Caco-2 (cell line): ENCODE results near the gene MTERF2. TPM values are rescaled to one million over a fixed set of nuclear protein-coding genes. Genes with fewer than 3 reads are reported as not detected.

Experiments used
- Bru-seq: library from RNA; stranded (reverse); fragments of 400-500 nt; gene quantifications from one replicate; lab custom pipeline; 2021; lab: Mats Ljungman, UMichigan
- BruChase-seq, 2 experiments: library from RNA; stranded (reverse); fragments of 400-500 nt; gene quantifications; one replicate each; lab custom pipeline; 2021; lab: Mats Ljungman, UMichigan
- BruUV-seq: library from RNA; stranded (reverse); fragments of 400-500 nt; replicated peaks from 2 replicates; lab custom pipeline; 2021; lab: Mats Ljungman, UMichigan
- CTCF ChIA-PET: fragments of 300-600 bp; sonication (Branson Sonifier 250); formaldehyde crosslinking; loops from one replicate; lab custom pipeline; 2022; ENCODE audit warnings: antibody characterized with exemption; lab: Charles Lee
- POLR2A ChIA-PET: fragments of 300-600 bp; sonication (Branson Sonifier 250); formaldehyde crosslinking; loops from one replicate; lab custom pipeline; 2022; ENCODE audit warnings: antibody characterized with exemption; lab: Charles Lee
- DNase-seq, 2 experiments: peaks; one replicate each; pipeline versions ENCODE4 v3.0.0 to v3.0.0-alpha.2; 2020 to 2022
- H3K27me3 ChIP-seq: replicated peaks from 2 replicates; pipeline ENCODE4 v1.6.0; 2011; ENCODE audit warnings: low read length; ENCODE audit not compliant: control insufficient read depth, insufficient read depth
- H3K36me3 ChIP-seq: 2 replicates; pipeline ENCODE4 v1.5.1; 2011; ENCODE audit warnings: low read length; ENCODE audit not compliant: control insufficient read depth, insufficient read depth
- H3K4me1 ChIP-seq: fragments of 250-450 bp; sonication (Bioruptor Pico); 2 replicates; pipeline ENCODE4 v1.5.1; 2020; ENCODE audit warnings: mild to moderate bottlenecking
- H3K4me3 ChIP-seq: 2 replicates; pipeline ENCODE4 v1.5.1; 2011; ENCODE audit warnings: low read depth, mild to moderate bottlenecking, control low read depth, low read length
- H3K9me3 ChIP-seq: fragments of 250-450 bp; sonication (Bioruptor Pico); 2 replicates; pipeline ENCODE4 v1.5.1; 2020; ENCODE audit warnings: mild to moderate bottlenecking, moderate library complexity
- H3K27ac Mint-ChIP-seq: one replicate; pipeline ENCODE4 v1.8.0; 2022; ENCODE audit warnings: mixed read lengths; ENCODE audit not compliant: unreplicated experiment
- H3K27me3 Mint-ChIP-seq: one replicate; pipeline ENCODE4 v1.8.0; 2022; ENCODE audit warnings: mixed read lengths; ENCODE audit not compliant: insufficient read depth, unreplicated experiment
- H3K36me3 Mint-ChIP-seq: one replicate; pipeline ENCODE4 v1.8.0; 2022; ENCODE audit warnings: mild to moderate bottlenecking, mixed read lengths; ENCODE audit not compliant: insufficient read depth, unreplicated experiment
- H3K4me1 Mint-ChIP-seq: one replicate; pipeline ENCODE4 v1.8.0; 2022; ENCODE audit warnings: low read depth, mixed read lengths; ENCODE audit not compliant: unreplicated experiment
- H3K4me3 Mint-ChIP-seq: one replicate; pipeline ENCODE4 v1.8.0; 2022; ENCODE audit warnings: mild to moderate bottlenecking, moderate library complexity, mixed read lengths; ENCODE audit not compliant: unreplicated experiment
- H3K9me3 Mint-ChIP-seq: one replicate; pipeline ENCODE4 v1.8.0; 2022; ENCODE audit warnings: mixed read lengths; ENCODE audit not compliant: unreplicated experiment
- CTCF ChIP-seq, 2 experiments: fragments of 200-600 bp in 1 of 2; IDR thresholded peaks; 1 replicate in 1 of 2; 2 replicates in 1 of 2; pipeline versions ENCODE4 v1.5.1 to v1.8.0; 2011 to 2022; ENCODE audit warnings: antibody characterized with exemption in 1 of 2, control low read depth in 1 of 2, inconsistent platforms in 1 of 2, low read depth in 1 of 2, low read length in 1 of 2, mild to moderate bottlenecking in 1 of 2, moderate library complexity in 1 of 2; ENCODE audit not compliant: insufficient read depth in 1 of 2, severe bottlenecking in 1 of 2, unreplicated experiment in 1 of 2
- intact Hi-C: fragments of 100-400 bp; cut with micrococcal nuclease; formaldehyde crosslinking; loops from one replicate; pipeline ENCODE4 v1.10.0; 2022; ENCODE audit not compliant: unreplicated experiment
- long read RNA-seq: library from polyadenylated mRNA; stranded (forward); transcript quantifications from one replicate; pipeline ENCODE4 v2.0.0, GENCODE V29; 2022
- total RNA-seq: library from RNA; stranded (reverse); gene quantifications from 2 replicates; pipeline ENCODE4 v1.2.3, GENCODE V29; 2022

The MTERF2 gene
- total RNA-seq (9.8 and 10.1 TPM in 2 replicates), Bru-seq, nascent RNA (percentile 81 among the genes with signal in this experiment), BruChase-seq, experiment 1, labeled RNA remaining after a 2-hour chase (percentile 79 among the genes with signal in this experiment), BruChase-seq, experiment 2, labeled RNA remaining after a 6-hour chase (percentile 72 among the genes with signal in this experiment)
- long read RNA-seq, transcript MTERF2-201 (3 exons, 1,790 nt) = major isoform, 12 of 22 reads
- long read RNA-seq, partial matches to known transcripts = 0 of 22 reads
- long read RNA-seq, other reads (novel, unspliced or antisense) = 4 of 22 reads

GRCh38 chr12:106986625-106987389 lies at the start of gene MTERF2:
Gene MTERF2, minus strand, starts transcription at chr12:106987146. Its CDS starts 8,432 bp downstream, at chr12:106978714.
- intact Hi-C loops = no loop called here
- H3K36me3 ChIP-seq = no peaks in the 10 kb centered on the region
- no peaks in the 10 kb centered on the region for H3K9me3 ChIP-seq
- CTCF ChIA-PET = interaction anchor here (0.9 to 1.5 kb wide), 2 partner anchors 27 to 32 kb away, joined by 3 to 5 read pairs; no protein-coding TSS in a partner anchor
- no peaks in the 10 kb centered on the region for H3K27me3 ChIP-seq
- peak within 1 kb of the TSS; percentile 83 for H3K4me3 ChIP-seq
- Mint-ChIP-seq H3K36me3 (peaks cover 21% of the 10 kb centered on the region), H3K27me3 (no peaks in the 10 kb centered on the region), H3K27ac (peak within 1 kb of the TSS; percentile 87), H3K4me3 (peak within 1 kb of the TSS; percentile 92), H3K4me1 (peaks cover 8% of the 10 kb centered on the region), H3K9me3 (no peaks in the 10 kb centered on the region)
- TF ChIP-seq CTCF (IDR thresholded peaks at IDR 0.05; ENCODE audit: insufficient read depth in 1 of 2, low read depth in 1 of 2, low read length in 1 of 2, severe bottlenecking in 1 of 2, unreplicated experiment in 1 of 2) = no peak
- H3K4me1 ChIP-seq = peaks cover 5% of the 10 kb centered on the region; the same call in 1 of the 2 replicates
- POLR2A ChIA-PET = interaction anchor here (0.6 to 1.5 kb wide), 5 partner anchors 10 to 107 kb away, joined by 3 to 12 read pairs (median 3); partner anchors contain the start of genes CRY1 and TMEM263
- BruUV-seq = TSS peak; percentile 62
- peak; percentile 92 to 94 for DNase-seq

GRCh38 chr12:107035733-107036132 lies 48.8 kb upstream of the MTERF2 start:
- Mint-ChIP-seq H3K27me3 (no peaks in the 10 kb centered on the region), H3K4me1 (no peaks in the 10 kb centered on the region), H3K36me3 (no peaks in the 10 kb centered on the region), H3K27ac (no peak overlapping the region), H3K9me3 (no peaks in the 10 kb centered on the region), H3K4me3 (no peak overlapping the region)
- ChIA-PET CTCF (no interaction called here), POLR2A (no interaction called here)
- intact Hi-C loops = no loop called here
- H3K27me3 ChIP-seq = no peaks in the 10 kb centered on the region
- H3K4me1 ChIP-seq = no peaks in the 10 kb centered on the region
- BruUV-seq = no TSS peak
- no peak for DNase-seq
- no peaks in the 10 kb centered on the region for H3K9me3 ChIP-seq
- no peak overlapping the region for H3K4me3 ChIP-seq
- no peak for TF ChIP-seq CTCF (IDR thresholded peaks at IDR 0.05; ENCODE audit: insufficient read depth in 1 of 2, low read depth in 1 of 2, low read length in 1 of 2, severe bottlenecking in 1 of 2, unreplicated experiment in 1 of 2)
- no peaks in the 10 kb centered on the region for H3K36me3 ChIP-seq
